Measurements from ENCODE around the gene LONP1. TPM values are rescaled to one million over a fixed set of nuclear protein-coding genes. Genes with fewer than 3 reads are reported as not detected.

LONP1 gene
- total RNA-seq, 1 donor from 2014 or later = 77.8 TPM

DNA sequence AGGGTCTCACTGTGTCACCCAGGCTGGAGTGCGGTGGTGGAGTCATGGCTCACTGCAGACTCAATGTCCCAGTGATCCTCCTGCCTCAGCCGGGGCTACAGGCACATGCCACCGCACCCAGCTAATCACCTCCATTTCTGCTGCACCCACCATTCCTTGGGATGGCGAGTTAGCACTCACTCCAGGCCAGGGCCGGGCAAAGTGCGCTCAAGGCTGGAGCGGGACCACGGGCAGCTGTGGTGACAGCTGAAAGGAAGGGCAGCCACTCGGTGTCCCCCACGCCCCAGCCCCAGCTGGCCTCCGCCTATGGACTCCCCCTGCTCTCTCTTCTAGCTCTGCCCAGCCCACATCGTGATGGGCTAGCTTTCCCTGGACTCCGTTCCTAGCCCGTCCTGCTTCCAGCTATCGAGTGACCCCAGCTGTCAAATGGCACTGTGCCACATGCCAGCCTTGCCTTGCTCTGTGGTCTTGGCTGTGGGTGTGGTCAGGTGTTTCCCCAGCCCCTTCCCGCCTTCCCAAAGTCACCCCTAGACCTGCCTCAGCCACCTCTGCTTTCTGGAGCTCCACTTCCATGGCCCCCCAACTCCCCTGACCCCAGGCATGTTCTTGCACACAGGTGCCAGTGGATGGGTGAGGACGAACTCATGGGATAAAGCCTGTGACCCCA lies 43.7 kb downstream of the LONP1 start:
- H3K27ac ChIP-seq (ENCODE audit: low read depth, low read length) = no peak overlapping the region
- Mint-ChIP-seq H3K27ac (ENCODE audit: unreplicated experiment) (peak overlapping the region; percentile 84), H3K4me1 (ENCODE audit: low read depth, unreplicated experiment) (no peaks in the 10 kb centered on the region), H3K27me3 (ENCODE audit: low read depth, unreplicated experiment) (no peaks in the 10 kb centered on the region), H3K36me3 (ENCODE audit: low read depth, unreplicated experiment) (peaks cover 9% of the 10 kb centered on the region), H3K4me3 (ENCODE audit: unreplicated experiment) (no peak overlapping the region), H3K9me3 (ENCODE audit: unreplicated experiment) (no peaks in the 10 kb centered on the region)
- FAIRE-seq (no peak), DNase-seq (ENCODE audit: low read depth) (no peak)
- H3K9me3 ChIP-seq (ENCODE audit: insufficient read depth, low read depth, low read length) = no peaks in the 10 kb centered on the region
- H3K9ac ChIP-seq (ENCODE audit: low read length) = no peak overlapping the region
- no peaks in the 10 kb centered on the region for H3K4me1 ChIP-seq (ENCODE audit: insufficient read depth, low read length)
- H3K79me2 ChIP-seq (ENCODE audit: insufficient read depth, low read length) = peaks cover 12% of the 10 kb centered on the region
- H3K4me2 ChIP-seq (ENCODE audit: low read length) = no peak overlapping the region
- H2AFZ ChIP-seq (ENCODE audit: low read depth, low read length) = no peak overlapping the region
- no peaks in the 10 kb centered on the region for H3K27me3 ChIP-seq (ENCODE audit: insufficient read depth, low read length)
- H3K4me3 ChIP-seq (ENCODE audit: insufficient read depth, low read depth, low read length) = no peak overlapping the region
- no peaks in the 10 kb centered on the region for H3K36me3 ChIP-seq (ENCODE audit: insufficient read depth, low read length)
- TF ChIP-seq, protein P1, sequence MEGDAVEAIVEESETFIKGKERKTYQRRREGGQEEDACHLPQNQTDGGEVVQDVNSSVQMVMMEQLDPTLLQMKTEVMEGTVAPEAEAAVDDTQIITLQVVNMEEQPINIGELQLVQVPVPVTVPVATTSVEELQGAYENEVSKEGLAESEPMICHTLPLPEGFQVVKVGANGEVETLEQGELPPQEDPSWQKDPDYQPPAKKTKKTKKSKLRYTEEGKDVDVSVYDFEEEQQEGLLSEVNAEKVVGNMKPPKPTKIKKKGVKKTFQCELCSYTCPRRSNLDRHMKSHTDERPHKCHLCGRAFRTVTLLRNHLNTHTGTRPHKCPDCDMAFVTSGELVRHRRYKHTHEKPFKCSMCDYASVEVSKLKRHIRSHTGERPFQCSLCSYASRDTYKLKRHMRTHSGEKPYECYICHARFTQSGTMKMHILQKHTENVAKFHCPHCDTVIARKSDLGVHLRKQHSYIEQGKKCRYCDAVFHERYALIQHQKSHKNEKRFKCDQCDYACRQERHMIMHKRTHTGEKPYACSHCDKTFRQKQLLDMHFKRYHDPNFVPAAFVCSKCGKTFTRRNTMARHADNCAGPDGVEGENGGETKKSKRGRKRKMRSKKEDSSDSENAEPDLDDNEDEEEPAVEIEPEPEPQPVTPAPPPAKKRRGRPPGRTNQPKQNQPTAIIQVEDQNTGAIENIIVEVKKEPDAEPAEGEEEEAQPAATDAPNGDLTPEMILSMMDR (IDR thresholded peaks at IDR 0.05; ENCODE audit: insufficient read depth, low read depth, low read length) = no peak
- no peaks in the 10 kb centered on the region for H4K20me1 ChIP-seq (ENCODE audit: insufficient read depth, low read length)

- Mint-ChIP-seq H3K4me1 (ENCODE audit: low read depth, unreplicated experiment) (no peaks in the 10 kb centered on the region), H3K4me3 (ENCODE audit: unreplicated experiment) (no peak overlapping the region), H3K36me3 (ENCODE audit: low read depth, unreplicated experiment) (peaks cover 10% of the 10 kb centered on the region), H3K27ac (ENCODE audit: unreplicated experiment) (no peak overlapping the region), H3K9me3 (ENCODE audit: unreplicated experiment) (no peaks in the 10 kb centered on the region), H3K27me3 (ENCODE audit: low read depth, unreplicated experiment) (no peaks in the 10 kb centered on the region)
- no peaks in the 10 kb centered on the region for H3K9me3 ChIP-seq (ENCODE audit: insufficient read depth, low read depth, low read length)
- H3K27me3 ChIP-seq (ENCODE audit: insufficient read depth, low read length) = no peaks in the 10 kb centered on the region
- peaks cover 7% of the 10 kb centered on the region for H3K79me2 ChIP-seq (ENCODE audit: insufficient read depth, low read length)
- FAIRE-seq (no peak), DNase-seq (ENCODE audit: low read depth) (no peak)
- no peak overlapping the region for H3K9ac ChIP-seq (ENCODE audit: low read length)
- no peak overlapping the region for H2AFZ ChIP-seq (ENCODE audit: low read depth, low read length)
- no peaks in the 10 kb centered on the region for H4K20me1 ChIP-seq (ENCODE audit: insufficient read depth, low read length)
- H3K36me3 ChIP-seq (ENCODE audit: insufficient read depth, low read length) = no peaks in the 10 kb centered on the region
- no peaks in the 10 kb centered on the region for H3K4me1 ChIP-seq (ENCODE audit: insufficient read depth, low read length)
- H3K4me2 ChIP-seq (ENCODE audit: low read length) = no peak overlapping the region
- no peak overlapping the region for H3K27ac ChIP-seq (ENCODE audit: low read depth, low read length)
- no peak for TF ChIP-seq EZH2 (IDR thresholded peaks at IDR 0.05; ENCODE audit: insufficient read depth, low read length)
- TF ChIP-seq, protein P1 (IDR thresholded peaks at IDR 0.05; ENCODE audit: insufficient read depth, low read depth, low read length) = no peak
- H3K4me3 ChIP-seq (ENCODE audit: insufficient read depth, low read depth, low read length) = no peak overlapping the region
Observed at GRCh38 chr19:5674714-5675113, 45.2 kb downstream of the LONP1 start.

DNA sequence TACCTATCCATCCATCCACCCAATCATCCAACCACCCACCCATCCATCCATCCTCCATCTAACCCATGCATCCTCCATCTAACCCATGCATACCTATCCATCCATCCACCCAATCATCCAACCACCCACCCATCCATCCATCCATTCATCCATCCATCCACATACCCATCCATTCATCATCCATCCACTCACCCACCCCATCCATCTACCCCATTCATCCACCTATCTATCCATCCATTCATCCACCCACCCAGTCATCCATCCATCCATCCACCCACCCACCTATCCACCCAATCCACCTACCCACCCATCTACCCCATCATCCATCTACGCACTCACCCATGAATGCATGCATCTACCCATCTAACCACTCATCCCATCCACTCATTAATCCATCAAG lies 46.2 kb downstream of the LONP1 start:
- H3K9me3 ChIP-seq (ENCODE audit: insufficient read depth, low read depth, low read length) = no peaks in the 10 kb centered on the region

More for the DNA sequence above, 46.2 kb downstream of the LONP1 start:
- H2AFZ ChIP-seq (ENCODE audit: low read depth, low read length) = no peak overlapping the region
- TF ChIP-seq, protein P1 (IDR thresholded peaks at IDR 0.05; ENCODE audit: insufficient read depth, low read depth, low read length) = no peak
- no peak for TF ChIP-seq EZH2 (IDR thresholded peaks at IDR 0.05; ENCODE audit: insufficient read depth, low read length)
- DNase-seq (ENCODE audit: low read depth) = no peak
- peaks cover 7% of the 10 kb centered on the region for H3K36me3 ChIP-seq (ENCODE audit: insufficient read depth, low read length)
- FAIRE-seq = no peak
- no peak overlapping the region for H3K4me2 ChIP-seq (ENCODE audit: low read length)
- H3K27ac ChIP-seq (ENCODE audit: low read depth, low read length) = no peak overlapping the region
- Mint-ChIP-seq H3K27me3 (ENCODE audit: low read depth, unreplicated experiment) (no peaks in the 10 kb centered on the region), H3K4me3 (ENCODE audit: unreplicated experiment) (no peak overlapping the region), H3K4me1 (ENCODE audit: low read depth, unreplicated experiment) (no peaks in the 10 kb centered on the region), H3K27ac (ENCODE audit: unreplicated experiment) (no peak overlapping the region), H3K9me3 (ENCODE audit: unreplicated experiment) (no peaks in the 10 kb centered on the region), H3K36me3 (ENCODE audit: low read depth, unreplicated experiment) (peaks cover 16% of the 10 kb centered on the region)
- peaks cover 5% of the 10 kb centered on the region for H4K20me1 ChIP-seq (ENCODE audit: insufficient read depth, low read length)
- H3K79me2 ChIP-seq (ENCODE audit: insufficient read depth, low read length) = peaks cover 3% of the 10 kb centered on the region
- H3K9ac ChIP-seq (ENCODE audit: low read length) = no peak overlapping the region
- H3K4me1 ChIP-seq (ENCODE audit: insufficient read depth, low read length) = no peaks in the 10 kb centered on the region
- no peak overlapping the region for H3K4me3 ChIP-seq (ENCODE audit: insufficient read depth, low read depth, low read length)
- H3K27me3 ChIP-seq (ENCODE audit: insufficient read depth, low read length) = no peaks in the 10 kb centered on the region
